ENCODE results near the gene ZSWIM5. TPM values are rescaled to one million over a fixed set of nuclear protein-coding genes. Genes with fewer than 3 reads are reported as not detected.
A peak's percentile ranks its signal among the peaks of the same experiment; 100 is the strongest.

The ZSWIM5 gene
- polyA plus RNA-seq, 3 donors, result 6.8 to 7.6 (median 7.4) TPM

DNA sequence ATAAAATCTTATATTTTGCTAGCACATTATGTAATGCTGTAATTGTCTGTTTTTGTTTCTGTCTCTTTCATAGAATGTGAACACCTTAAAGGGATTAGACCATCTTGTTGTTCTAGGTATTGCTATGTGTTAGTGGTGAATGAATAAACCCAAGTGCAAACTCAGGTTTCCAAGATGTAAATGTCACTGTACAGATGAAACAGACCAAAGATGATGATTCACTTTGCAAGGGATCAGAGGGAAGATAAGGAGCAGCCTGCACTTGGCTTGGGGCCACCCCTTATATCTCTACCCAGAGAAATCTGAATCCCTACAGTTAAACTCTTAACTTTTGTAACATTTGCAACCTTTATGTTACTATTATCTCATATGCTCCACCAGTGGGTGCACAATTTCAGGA, 168.9 kb downstream of the ZSWIM5 start:
- no peak for DNase-seq (ENCODE audit: low read depth in 3 of 3, low spot score in 2 of 3)

DNA sequence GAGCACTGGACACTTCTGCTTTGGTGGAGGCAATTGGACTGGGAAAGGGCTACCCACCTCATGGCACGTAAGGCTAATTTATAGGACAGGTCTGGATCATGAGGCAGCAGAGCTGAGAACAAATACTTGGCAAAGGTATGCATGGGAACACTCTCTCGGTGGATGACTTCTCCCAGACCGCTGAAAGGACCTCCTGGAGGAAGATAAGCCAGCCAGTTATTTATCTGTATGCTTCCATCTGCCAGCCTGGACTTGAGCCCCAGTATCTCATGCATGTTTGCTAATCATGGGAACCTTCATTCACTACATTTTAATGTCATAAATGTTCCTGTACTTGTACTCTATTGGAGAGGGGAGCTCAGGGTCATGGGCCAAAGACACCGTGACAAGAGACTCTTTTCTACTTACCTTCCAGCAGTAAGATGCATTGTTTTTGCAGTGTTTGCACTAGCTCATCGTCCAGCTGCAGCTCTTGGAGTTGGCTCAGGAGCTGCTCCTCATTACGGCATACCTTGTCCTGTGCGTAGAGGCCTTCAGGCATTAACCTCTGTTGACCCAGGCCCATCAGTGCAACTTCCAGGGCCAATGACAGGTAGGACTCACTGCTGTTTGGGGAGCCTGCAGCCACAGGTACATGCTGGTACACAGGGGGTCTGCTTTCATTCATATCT, 170.6 kb downstream of the ZSWIM5 start:
- DNase-seq (ENCODE audit: low read depth in 3 of 3, low spot score in 2 of 3), result no peak

DNA sequence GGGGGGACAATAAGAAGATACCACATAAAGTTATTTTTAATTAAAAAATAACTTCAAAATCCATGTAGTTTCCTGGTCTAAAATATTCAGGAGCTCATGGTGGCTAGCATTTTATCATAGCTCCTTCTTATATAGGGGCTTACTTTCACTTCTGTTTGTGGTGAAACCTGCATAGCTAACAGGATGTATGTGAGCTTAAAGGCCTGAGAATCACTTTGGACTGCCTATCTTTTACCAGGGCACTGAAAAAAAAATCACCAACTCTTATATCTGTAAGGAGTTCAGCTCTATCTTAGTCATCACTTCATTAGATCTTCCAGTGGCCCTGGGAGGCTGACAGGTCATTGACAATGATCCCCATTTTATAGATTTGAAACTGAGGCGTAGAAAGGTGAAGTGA, 173.0 kb downstream of the ZSWIM5 start:
- no peak for DNase-seq (ENCODE audit: low read depth in 3 of 3, low spot score in 2 of 3)

DNA sequence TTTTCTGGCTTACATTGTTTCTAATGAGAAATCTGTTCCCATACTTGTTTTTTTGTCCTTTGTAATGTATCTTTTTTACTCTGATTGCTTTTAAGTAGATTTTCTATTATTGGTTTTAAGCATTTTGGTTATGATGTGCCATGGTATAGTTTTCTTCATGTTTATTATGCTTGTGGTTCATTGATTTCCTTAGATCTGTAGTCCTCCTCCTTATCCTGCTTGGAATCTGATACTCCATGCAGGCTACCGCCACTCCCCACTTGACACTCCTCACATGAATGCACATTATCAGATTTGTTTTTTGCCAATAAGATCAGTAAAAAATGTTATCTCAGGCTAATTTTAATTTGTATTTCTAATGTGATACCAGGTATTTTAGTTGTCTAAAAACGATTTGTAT, 173.6 kb downstream of the ZSWIM5 start:
- no peak for DNase-seq (ENCODE audit: low read depth in 3 of 3, low spot score in 2 of 3)

DNA sequence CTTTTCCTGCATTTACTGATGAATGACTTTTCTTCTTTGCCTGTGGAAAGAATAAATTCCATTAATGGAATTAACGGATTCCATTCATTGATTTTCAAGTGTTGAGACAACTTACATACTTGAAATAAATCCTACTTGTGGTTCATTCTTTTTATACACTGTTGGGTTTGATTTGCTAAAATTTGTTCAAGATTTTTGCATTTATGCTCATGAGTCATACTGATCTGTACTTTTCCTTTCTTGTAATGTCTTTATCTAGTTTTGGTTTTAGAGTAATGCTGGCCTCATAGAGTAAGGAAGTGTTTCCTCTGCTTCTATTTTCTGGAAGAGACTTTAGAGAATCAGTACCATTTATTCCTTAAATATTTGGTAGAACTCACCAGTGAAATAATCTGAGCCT, 180.0 kb downstream of the ZSWIM5 start:
- no peak for DNase-seq (ENCODE audit: low read depth in 3 of 3, low spot score in 2 of 3)

DNA sequence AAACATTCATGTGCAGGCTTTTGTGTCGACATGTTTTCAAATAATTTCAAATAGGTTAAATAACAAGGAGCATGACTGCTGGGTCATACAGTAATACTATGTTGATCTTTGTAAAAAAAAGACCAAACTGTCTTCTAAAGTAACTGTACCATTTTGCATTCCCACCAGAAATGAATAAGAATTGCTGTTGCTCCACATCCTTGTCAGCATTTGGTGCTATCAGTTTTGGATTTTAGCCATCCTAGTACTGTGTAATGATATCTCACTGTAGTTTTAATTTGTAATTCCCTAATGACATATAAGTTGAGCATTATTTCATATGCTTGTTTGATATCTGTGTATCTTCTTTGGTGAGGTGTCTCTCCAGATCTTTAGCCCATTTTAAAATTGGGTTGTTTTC, 182.7 kb downstream of the ZSWIM5 start:
- no peak for DNase-seq (ENCODE audit: low read depth in 3 of 3, low spot score in 2 of 3)

DNA sequence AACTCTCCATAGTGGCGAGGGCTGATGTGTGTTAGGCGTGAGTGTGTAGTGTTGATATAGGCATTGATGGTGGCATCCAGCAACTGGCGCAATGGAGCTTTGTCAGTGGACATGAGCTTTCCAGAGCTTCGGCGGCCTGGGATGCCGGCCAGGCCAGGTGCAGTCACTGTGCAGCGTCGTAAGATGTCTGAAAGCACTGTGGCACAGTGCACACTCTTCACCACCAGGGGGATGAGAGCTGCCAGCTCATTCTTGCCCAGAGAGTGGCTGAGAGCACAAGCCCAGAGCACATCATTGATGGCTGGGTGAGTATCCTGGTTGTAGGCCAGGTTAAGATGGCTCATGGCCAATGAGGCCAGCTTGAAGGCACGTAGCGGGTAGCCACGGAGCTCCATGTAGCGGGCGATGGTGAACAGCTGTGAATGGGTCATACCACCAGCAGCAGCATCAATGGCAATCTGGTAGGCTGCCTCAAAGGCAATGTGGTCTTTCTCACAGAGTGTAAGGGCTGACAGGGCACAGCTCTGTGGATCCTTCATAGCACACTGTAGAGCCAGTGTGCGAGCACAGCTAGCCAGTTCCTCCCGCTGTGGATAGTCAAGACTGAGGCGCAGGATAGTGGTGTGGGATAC, 187.7 kb downstream of the ZSWIM5 start:
- DNase-seq (ENCODE audit: low read depth in 3 of 3, low spot score in 2 of 3), result no peak

DNA sequence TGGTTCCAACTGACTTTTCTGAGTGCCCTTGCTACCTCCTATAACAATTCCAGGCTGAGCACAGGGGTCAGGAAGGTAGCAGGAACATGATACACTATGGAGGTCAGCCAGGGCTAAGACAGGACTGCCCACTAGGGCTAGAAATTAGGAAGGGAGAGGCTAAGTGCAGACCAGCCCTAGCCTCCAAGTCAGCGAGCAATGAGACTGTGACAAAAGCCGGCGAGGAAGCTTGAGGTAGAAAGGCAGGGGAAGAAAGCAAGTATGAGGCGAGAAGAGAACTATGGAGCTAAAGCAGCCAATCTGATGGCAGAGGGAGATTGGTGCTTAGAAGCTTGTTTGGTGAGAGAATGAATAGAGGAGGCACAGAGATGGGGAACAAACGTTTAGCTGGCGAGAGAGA, 189.6 kb downstream of the ZSWIM5 start:
- no peak for DNase-seq (ENCODE audit: low read depth in 3 of 3, low spot score in 2 of 3)

DNA sequence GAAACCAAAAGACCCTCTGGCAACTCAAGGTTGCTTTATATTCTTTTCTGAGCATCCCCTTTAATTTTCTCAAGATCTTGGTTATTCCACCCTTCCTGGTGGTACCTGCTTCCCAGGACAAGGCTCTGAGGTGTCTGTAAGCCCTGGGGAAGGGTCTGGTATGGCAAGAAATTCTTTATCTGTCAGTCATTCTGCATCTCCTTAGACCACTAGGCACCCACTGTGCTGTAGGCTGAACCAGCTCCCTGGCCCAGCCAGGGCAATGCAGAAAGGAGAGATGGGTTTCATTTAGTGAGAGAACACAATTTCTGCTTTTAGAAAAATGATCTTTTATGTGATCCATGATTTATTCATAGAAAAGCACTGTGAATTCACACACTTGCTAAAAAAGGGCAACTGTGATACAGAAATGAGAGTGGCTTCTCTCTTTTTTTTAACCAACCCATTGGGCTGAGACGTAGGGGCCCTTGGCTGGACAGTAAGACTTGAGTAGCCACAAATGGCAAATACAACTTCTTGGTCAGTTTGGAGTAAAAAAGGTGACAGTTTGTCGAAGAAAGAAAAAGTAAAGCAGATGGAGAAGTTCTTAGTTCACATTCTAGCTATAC, 190.2 kb downstream of the ZSWIM5 start:
- DNase-seq (ENCODE audit: low read depth in 3 of 3, low spot score in 2 of 3), result no peak

DNA sequence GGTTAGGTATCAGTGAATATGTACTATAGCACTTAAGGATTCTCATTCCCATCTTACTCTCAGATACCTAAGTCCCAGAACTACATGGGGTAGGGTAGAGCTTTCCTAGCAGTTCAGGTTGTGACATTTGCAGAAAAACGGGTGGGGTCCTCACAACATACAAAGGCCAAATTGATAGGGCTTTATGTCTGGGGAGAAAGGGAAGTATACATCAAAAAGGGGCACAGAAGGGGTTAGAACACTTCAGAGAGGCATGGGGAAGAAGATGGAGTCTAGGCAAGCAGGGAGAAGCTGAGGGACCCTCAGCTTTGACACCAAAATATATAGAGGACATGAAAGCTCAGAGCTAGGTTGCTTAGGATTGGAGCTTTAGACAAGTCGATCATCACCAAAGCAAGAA, 190.7 kb downstream of the ZSWIM5 start:
- no peak for DNase-seq (ENCODE audit: low read depth in 3 of 3, low spot score in 2 of 3)

DNA sequence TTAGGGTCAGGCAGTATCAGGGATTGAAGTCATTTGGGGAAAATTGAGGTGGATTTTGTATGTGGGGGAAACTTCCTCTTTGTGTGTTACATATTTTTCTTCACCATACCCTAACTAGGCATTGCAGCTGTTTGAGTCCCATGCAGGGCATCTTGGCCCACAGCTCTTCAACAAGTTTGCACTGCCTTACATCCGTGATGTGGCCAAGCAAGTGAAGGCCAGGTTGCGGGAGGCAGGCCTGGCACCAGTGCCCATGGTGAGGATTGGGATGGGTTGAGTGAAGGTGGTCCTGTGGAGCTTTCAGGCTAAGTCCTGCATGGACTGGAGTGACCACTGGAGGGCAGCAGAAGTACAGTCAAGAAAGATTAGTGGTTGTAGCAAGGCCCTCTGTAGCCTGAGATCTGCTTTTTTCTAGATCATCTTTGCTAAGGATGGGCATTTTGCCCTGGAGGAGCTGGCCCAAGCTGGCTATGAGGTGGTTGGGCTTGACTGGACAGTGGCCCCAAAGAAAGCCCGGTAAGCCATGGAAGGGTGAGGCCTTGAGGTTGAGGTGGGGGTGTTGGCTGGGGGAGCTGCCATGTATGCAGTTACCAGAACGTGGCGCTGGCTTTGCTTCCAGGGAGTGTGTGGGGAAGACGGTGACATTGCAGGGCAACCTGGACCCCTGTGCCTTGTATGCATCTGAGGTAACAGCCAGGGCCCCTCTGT, 191.9 kb downstream of the ZSWIM5 start:
- peak; percentile 69 to 77 (median 69) for DNase-seq (ENCODE audit: low read depth in 3 of 3, low spot score in 2 of 3)

DNA sequence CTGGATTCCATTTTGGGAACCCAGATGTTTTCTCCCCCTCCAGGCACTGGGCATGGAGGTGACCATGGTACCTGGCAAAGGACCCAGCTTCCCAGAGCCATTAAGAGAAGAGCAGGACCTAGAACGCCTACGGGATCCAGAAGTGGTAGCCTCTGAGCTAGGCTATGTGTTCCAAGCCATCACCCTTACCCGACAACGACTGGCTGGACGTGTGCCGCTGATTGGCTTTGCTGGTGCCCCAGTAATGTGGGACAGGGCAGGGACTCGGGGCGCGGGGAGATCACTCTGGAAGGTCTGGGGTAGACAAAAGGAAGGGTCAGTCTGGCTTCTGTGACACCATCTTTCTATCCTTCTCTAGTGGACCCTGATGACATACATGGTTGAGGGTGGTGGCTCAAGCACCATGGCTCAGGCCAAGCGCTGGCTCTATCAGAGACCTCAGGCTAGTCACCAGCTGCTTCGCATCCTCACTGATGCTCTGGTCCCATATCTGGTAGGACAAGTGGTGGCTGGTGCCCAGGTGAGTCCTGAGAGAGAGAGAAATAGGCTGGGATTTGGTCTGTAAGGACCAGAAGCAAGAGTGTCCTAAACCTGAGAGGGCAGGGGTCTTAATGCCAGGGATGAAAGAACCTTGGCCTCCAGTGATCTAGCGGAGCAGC, 192.7 kb downstream of the ZSWIM5 start:
- DNase-seq (ENCODE audit: low read depth in 3 of 3, low spot score in 2 of 3), result no peak

DNA sequence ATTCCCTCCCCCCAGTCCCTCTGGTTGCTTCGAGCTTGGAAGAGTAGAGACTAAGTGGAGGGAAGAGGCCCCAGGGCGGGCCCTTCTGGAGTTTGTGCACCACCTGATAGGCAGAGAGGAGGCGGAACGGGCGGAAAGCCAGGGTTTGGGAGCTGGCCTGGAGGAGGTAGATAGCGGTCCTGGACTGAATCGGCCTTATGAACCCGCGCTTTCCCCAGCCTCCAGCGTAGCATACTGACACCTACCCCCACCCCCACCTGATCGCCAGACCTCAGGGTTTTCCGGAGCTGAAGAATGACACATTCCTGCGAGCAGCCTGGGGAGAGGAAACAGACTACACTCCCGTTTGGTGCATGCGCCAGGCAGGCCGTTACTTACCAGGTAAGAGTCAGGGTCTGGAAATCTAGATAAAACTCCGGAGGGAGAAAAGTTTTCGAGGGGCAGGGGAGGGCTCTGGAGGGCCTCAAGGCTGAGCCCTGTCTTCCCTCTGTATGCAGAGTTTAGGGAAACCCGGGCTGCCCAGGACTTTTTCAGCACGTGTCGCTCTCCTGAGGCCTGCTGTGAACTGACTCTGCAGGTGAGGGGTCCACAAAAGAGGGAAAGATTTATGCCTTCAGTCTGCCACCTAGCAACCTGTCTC, 193.6 kb downstream of the ZSWIM5 start:
- no peak for DNase-seq (ENCODE audit: low read depth in 3 of 3, low spot score in 2 of 3)

DNA sequence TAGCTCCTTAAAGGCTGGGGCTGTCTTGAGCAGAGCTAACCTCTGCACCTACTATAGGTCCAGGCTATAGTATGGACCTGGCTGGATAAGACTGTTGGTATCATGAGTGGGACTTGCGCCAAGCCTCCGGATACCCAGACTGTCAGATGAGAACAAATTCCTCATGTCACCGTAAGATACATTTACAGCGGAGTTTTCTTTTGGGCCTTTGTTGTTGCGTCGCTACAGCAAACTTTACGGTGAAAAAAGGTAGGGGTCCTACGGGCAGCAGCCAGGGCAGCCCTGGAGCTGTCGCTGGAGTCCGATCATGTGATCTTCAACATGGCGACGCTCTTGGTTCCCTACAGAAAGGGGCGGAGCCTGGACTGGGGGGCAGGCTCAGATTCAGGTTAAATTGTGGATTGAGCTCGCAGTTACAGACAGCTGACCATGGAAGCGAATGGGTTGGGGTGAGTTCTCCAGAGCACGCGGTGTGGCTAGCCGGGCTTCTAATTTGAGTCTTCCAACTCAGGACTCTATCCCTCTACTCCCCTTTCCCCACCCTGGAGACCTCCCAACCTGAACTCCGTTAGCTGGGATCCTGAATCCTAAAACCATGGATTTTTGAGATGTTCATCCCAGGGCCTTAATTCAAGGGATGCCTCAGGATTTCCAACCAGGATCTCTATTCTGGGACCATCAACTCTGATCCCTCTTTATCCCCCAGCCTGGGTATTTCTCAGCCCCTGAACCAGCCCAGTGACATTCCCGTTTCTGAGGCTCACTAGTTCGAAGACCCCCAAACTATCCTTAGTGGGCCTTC, 194.4 kb downstream of the ZSWIM5 start, which contains the start of gene UROD:
Gene UROD (plus strand): TSS at position 418 of the 802 bp plus-strand sequence. CDS start 12 bp downstream, at position 430.
- peak; percentile 85 to 92 (median 90) for DNase-seq (ENCODE audit: low read depth in 3 of 3, low spot score in 2 of 3)

DNA sequence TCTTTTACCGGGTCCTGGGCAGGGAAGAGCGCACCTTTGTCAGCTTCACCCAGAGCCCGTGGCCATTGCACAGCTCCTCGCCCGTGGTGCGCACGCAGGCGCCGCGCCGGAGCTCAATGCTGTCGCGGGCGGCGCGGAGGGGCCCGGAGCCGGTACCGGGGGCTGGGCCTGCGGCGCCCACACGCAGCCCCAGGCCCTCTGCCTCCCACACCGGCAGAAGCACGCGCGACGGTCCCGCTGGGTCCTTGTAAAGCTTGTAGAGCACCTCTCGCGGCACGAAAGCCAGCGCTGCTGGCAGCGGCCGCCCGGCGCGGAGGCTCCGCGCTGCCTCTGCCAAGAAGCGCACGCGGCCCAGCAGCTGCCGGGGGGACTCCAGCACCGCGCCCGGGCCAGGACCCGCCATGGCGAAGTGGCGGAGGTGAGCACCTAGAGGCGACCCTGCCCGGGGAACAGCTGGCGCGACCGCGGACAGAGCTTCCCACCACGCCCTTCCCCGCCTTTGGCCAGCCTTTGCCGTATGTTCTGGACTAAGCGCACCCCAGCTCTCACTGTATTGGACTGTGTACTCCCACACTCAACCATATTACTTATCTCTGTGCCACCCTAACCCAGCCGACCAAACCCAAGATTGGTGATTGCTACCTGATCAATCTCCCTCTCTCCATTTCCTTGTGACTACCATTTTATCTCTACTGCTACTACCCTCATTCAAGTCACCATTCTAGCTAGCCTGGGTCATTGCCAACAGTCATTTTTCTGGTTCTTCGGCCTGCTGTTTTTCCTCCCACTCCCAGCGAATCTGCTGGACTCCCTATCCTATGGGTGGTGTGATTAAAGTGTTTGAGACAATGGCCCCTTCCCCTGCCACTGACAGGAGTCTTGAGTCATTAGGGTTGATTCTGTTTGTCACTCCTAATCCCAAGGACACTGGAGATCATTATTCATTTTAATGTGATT, 195.3 kb downstream of the ZSWIM5 start, which contains the start of gene HECTD3:
Gene HECTD3 (minus strand): TSS at position 470 of the 957 bp plus-strand sequence. CDS start 67 bp downstream, at position 403.
- DNase-seq (ENCODE audit: low read depth in 3 of 3, low spot score in 2 of 3), result peak in 2 of 3 donors; percentile 45 to 63

DNA sequence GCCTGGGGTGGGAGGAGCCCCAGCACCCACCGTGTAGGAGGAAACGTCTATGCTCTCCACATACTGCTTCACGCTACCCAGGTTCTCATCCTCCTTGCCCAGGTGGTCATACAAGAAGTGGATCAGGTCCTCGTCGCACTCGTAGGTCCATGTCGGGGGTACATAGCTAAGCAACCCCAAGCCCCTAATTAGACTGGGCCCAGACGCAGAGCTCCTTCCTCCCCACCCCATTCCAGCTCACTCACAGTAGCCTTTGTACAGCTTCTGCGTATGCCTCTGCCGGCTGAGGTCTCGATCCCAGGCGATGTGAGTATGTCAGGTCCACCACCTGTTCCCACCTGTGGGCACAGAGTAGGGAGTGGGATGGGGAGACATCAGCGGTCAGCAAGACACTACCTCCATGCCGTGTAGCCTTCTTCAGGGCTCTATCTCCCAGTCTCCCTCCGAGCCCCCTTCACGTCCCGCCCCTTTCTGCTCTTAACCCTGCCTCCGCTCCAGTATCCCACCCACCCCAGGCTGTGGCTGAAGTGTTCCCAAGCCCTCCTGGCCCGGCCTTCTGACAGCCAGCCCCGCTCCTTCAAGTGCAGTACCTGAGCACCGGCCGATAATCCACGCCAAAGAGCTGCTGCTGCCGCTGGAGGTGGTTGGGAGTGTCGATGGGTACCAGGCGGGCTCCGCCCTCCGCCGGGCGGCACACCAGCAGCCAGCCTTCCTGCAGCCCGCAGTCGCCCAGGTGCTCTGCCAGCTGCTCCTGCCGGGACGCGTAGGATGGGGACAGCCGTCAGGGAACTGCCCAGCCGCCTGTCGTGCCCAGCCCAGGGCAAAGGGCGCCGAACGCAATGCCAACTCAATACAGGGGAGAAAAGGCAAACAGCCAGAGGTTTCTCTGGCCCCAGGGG, 196.2 kb downstream of the ZSWIM5 start:
- DNase-seq (ENCODE audit: low read depth in 3 of 3, low spot score in 2 of 3), result no peak

DNA sequence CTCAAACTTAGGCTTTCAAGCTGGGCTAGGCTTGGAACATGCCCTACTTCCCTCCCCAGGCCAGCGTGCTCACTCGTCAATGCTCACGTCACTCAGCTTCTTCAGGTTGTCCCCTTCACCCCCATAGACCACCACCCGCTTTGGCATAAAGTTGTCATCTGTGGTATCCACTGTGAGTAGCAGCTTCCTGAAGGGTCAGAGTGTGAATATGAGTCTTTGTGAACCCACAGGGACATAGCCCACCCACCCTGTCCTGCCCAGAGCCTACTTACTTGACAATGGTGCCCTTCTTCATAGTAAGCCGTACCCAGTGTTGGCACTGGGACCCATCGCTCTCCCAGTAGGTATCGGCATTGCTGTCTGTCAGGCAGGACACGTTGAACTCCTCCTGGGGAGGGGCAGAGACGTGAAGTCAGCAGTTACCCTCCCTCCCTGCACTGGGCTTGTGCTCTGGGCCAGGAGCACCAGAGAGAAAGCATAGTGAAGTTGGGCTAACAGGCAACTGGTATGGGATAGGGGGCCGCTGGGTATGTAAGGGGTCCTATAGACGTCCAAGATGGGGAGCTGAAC, 197.0 kb downstream of the ZSWIM5 start:
- DNase-seq (ENCODE audit: low read depth in 3 of 3, low spot score in 2 of 3), result no peak
